Right atrium auricular region (tissue), 2 donors: ENCODE data around the gene GNPTAB. TPM values are rescaled to one million over a fixed set of nuclear protein-coding genes. Genes with fewer than 3 reads are reported as not detected.
"Not testable (repeated sequence)": the region's sequence is repeated elsewhere in the genome, so short reads cannot be mapped to it uniquely, and the experiment has no call there.

Experiments used
- DNase-seq: peaks from one replicate; pipeline ENCODE4 v3.0.0-alpha.2; 2019; ENCODE audit warnings: low spot score
- H3K27ac ChIP-seq, 2 donors: fragments of 200-600 bp; sonication (generic); 1 replicate in 1 of 2; 2 replicates in 1 of 2; pipeline ENCODE4 v1.5.1; 2016 to 2019
- H3K27me3 ChIP-seq, 2 donors: fragments of 200-600 bp; sonication (generic); one replicate each; pipeline versions ENCODE4 v1.5.1 to v1.6.0; 2017 to 2019
- H3K36me3 ChIP-seq: fragments of 200-600 bp; sonication (generic); one replicate; pipeline ENCODE4 v1.5.1; 2016
- H3K4me1 ChIP-seq, 2 donors: fragments of 200-600 bp; sonication (generic); one replicate each; pipeline versions ENCODE4 v1.5.1 to v1.6.0; 2017 to 2019
- H3K4me3 ChIP-seq, 2 donors: fragments of 200-600 bp; sonication (generic); 1 replicate in 1 of 2; 2 replicates in 1 of 2; pipeline ENCODE4 v1.5.1; 2017 to 2019; ENCODE audit warnings: mild to moderate bottlenecking in 1 of 2, moderate library complexity in 1 of 2
- H3K9me3 ChIP-seq, 2 donors: fragments of 200-600 bp; sonication (generic); one replicate each; pipeline ENCODE4 v1.5.1; 2019
- CTCF ChIP-seq, 2 donors: fragments of 200-600 bp; sonication (generic); IDR thresholded peaks; one replicate each; pipeline ENCODE4 v1.5.1; 2019; ENCODE audit warnings: antibody characterized with exemption in 2 of 2
- total RNA-seq, 2 donors: library from RNA; depleted of rRNA; stranded (reverse); fragments of >200 nt; gene quantifications; one replicate each; pipeline ENCODE4 v1.1.0, GENCODE V29; 2016

Gene GNPTAB
- total RNA-seq, 2 donors from 2014 or later: 25.3 to 32.6 TPM

DNA sequence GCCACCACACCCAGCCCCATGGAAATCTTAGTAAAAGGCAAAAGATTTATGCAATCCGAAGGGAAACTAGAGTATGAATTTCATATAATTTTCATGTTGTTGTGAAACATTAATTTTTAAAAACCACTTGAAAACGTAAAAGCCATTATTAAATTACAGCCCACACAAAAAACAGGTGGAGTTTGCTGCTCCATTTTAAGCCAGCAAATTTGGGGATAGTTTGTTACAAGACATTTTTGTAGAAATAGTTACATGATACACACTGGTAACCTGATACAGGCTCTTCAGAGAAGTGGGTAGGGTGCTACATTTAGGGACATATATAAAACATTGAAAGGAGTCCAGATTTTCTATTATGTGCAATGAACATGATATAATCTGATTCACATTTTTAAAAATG, 17.6 kb downstream of the GNPTAB start:
- Histone ChIP-seq H3K27ac (no peak overlapping the region), H3K4me3 (no peak overlapping the region), H3K9me3 (no peaks in the 10 kb centered on the region), H3K27me3 (no peaks in the 10 kb centered on the region), H3K4me1 (no peaks in the 10 kb centered on the region), H3K36me3 (no peaks in the 10 kb centered on the region)
- no peak for DNase-seq
- no peak for TF ChIP-seq CTCF (IDR thresholded peaks at IDR 0.05)

- H3K9me3 ChIP-seq, H3K27me3 ChIP-seq, H3K36me3 ChIP-seq, H3K4me3 ChIP-seq, H3K27ac ChIP-seq, H3K4me1 ChIP-seq, DNase-seq: not testable (repeated sequence)
Observed at GRCh38 chr12:101812716-101813115, 18.0 kb downstream of the GNPTAB start.

- not testable (repeated sequence) for H3K27me3 ChIP-seq, H3K4me1 ChIP-seq, H3K9me3 ChIP-seq, DNase-seq, H3K36me3 ChIP-seq, H3K4me3 ChIP-seq
- peak overlapping the region; percentile 12 to 50 for H3K27ac ChIP-seq
Observed at GRCh38 chr12:101811342-101811741, 19.4 kb downstream of the GNPTAB start.

DNA sequence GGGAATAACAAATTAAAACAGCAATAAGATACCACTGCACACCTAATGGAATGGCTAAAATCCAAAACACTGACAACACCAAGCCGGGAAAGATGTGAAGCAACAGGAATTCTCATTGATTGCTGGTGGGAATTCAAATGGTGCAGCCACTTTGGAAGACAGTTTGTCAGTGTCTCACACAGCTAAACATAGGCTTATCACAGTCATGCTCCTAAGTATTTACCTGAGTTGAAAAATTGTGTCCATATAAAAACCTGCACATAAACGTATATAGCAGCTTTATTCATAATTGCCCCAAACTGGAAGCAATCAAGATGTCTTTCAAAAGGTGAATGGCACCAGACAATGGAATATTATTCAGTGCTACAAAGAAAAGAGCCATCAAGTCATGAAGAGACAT, 21.6 kb downstream of the GNPTAB start:
- no peaks in the 10 kb centered on the region for H3K4me1 ChIP-seq
- no peak overlapping the region for H3K27ac ChIP-seq
- H3K36me3 ChIP-seq: no peaks in the 10 kb centered on the region
- no peak for DNase-seq
- no peaks in the 10 kb centered on the region for H3K27me3 ChIP-seq
- H3K4me3 ChIP-seq: no peak overlapping the region
- H3K9me3 ChIP-seq: no peaks in the 10 kb centered on the region
- TF ChIP-seq CTCF (IDR thresholded peaks at IDR 0.05): no peak

DNA sequence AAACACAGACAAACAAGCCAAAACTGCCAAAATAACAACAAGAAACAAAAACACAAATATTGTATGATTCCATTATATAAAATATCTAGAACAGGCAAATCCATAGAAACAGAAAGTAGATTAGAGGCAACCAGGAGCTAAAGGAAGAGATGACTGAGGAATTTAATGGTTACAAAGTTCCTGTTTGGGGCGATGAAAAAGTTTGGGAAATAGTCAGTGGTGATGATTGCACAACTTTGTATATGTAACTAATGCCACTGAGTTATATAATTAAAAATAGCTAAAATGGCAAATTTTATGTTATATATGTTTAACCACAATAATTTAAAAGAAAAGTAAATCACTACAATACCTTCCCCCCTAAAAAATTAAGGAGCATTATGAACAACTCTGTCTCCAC, 24.5 kb downstream of the GNPTAB start:
- Histone ChIP-seq H3K36me3 (no peaks in the 10 kb centered on the region), H3K4me3 (no peak overlapping the region), H3K27ac (no peak overlapping the region), H3K9me3 (no peaks in the 10 kb centered on the region), H3K27me3 (no peaks in the 10 kb centered on the region), H3K4me1 (no peaks in the 10 kb centered on the region)
- TF ChIP-seq CTCF (IDR thresholded peaks at IDR 0.05): no peak
- no peak for DNase-seq

DNA sequence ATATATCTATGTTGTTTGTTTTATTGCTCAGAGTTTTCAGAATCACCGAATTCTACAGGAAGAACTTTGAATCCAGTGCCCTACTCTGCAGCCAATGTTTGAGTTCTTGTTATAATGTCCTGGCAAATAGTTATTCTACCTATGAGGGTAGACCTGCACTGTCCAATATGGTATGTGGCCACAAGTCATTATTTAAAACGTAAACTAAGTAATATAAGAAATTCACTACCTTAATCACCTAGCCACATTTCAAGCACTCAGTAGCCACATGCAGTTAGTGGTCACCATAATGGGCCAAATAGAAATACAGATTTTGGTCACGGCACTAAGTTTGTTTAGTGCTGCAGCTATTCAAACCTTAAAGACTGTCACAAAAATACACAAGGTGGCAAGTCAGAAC, 26.4 kb downstream of the GNPTAB start:
- Histone ChIP-seq H3K36me3 (no peaks in the 10 kb centered on the region), H3K27ac (no peak overlapping the region), H3K4me3 (no peak overlapping the region), H3K9me3 (no peaks in the 10 kb centered on the region), H3K27me3 (no peaks in the 10 kb centered on the region), H3K4me1 (no peaks in the 10 kb centered on the region)
- no peak for DNase-seq
- TF ChIP-seq CTCF (IDR thresholded peaks at IDR 0.05): no peak

DNA sequence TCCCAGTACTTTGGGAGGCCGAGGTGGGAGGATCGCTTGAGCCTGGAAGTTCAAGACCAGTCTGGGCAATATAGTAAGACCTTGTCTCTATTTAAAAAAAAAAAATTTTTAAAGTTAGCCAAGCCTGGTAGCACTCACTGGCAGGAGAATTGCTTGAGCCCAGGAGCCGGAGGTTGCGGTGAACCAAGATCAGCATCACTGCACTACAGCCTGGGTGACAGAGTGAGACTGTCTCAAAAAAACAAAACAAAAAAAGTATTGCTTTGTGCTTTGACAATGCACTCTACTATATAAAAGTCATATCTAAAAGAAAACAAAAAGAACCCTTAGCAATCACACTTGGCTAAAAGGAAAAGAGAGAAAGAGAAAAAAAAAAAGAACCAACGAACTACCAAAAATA, 26.8 kb downstream of the GNPTAB start:
- TF ChIP-seq CTCF (IDR thresholded peaks at IDR 0.05): no peak
- H3K27me3 ChIP-seq: no peaks in the 10 kb centered on the region
- no peak for DNase-seq
- no peak overlapping the region for H3K4me3 ChIP-seq
- no peaks in the 10 kb centered on the region for H3K4me1 ChIP-seq
- H3K9me3 ChIP-seq: no peaks in the 10 kb centered on the region
- no peak overlapping the region for H3K27ac ChIP-seq
- H3K36me3 ChIP-seq: no peaks in the 10 kb centered on the region
